AG04449 (cell line): ENCODE data around the gene GOLT1A.

Source experiments
- CTCF ChIA-PET: fragments of 350-600 bp; formaldehyde crosslinking; extraction: SDS; loops from one replicate; lab custom pipeline; 2021; ENCODE audit warnings: antibody characterized with exemption; lab: Yijun Ruan, JAX
- POLR2A ChIA-PET: fragments of 400-600, 350-600 bp; formaldehyde crosslinking; extraction: SDS; loops from one replicate; lab custom pipeline; 2020; ENCODE audit warnings: antibody characterized with exemption, inconsistent platforms; lab: Yijun Ruan, JAX
- DNase-seq: peaks from one replicate; pipeline ENCODE4 v3.0.0-alpha.2; 2010; ENCODE audit warnings: low read depth, low spot score
- H3K4me3 ChIP-seq: 2 replicates; pipeline ENCODE4 v1.5.1; 2011; ENCODE audit warnings: low read depth, mild to moderate bottlenecking, control low read depth, low read length
- CTCF ChIP-seq: IDR thresholded peaks from one replicate; pipeline ENCODE4 v1.5.1; 2011; ENCODE audit warnings: mild to moderate bottlenecking, moderate library complexity, low read length, control low read depth, inconsistent platforms; ENCODE audit not compliant: insufficient read depth; ENCODE audit errors: missing control alignments

The GOLT1A gene

GRCh38 chr1:204149635-204150565 lies 63.9 kb downstream of the GOLT1A start:
- no peak overlapping the region for H3K4me3 ChIP-seq
- no peak for DNase-seq
- ChIA-PET CTCF (interaction anchor here (1.0 to 24.4 kb wide), 7 partner anchors 8 to 280 kb away, joined by 3 to 378 read pairs (median 20); partner anchors contain the start of genes GOLT1A and PLEKHA6), POLR2A (interaction anchor here (0.6 to 0.8 kb wide), 2 partner anchors 15 to 286 kb away, joined by 3 read pairs; no protein-coding TSS in a partner anchor)
- TF ChIP-seq CTCF, result no peak

GRCh38 chr1:204149107-204149506 lies 64.7 kb downstream of the GOLT1A start:
- no peak for DNase-seq
- no peak for TF ChIP-seq CTCF

More at GRCh38 chr1:204149107-204149506, 64.7 kb downstream of the GOLT1A start:
- CTCF ChIA-PET, result interaction anchor here (1.0 to 24.4 kb wide), 3 partner anchors 212 to 279 kb away, joined by 3 to 378 read pairs (median 33); partner anchors contain the start of gene PLEKHA6
- no peak overlapping the region for H3K4me3 ChIP-seq
- POLR2A ChIA-PET, result no interaction called here
